HCT116 (cell line): ENCODE results near the gene RBM8A. TPM values are rescaled to one million over a fixed set of nuclear protein-coding genes. Genes with fewer than 3 reads are reported as not detected.

Source experiments
- ATAC-seq: fragments of 200-7000 bp; cut with Tn5 transposase; 2 replicates; pipeline ENCODE4 v1.9.1; 2020; ENCODE audit warnings: mild to moderate bottlenecking, moderate library complexity
- BruUV-seq: library from RNA; stranded (reverse); fragments of 400-500 nt; replicated peaks from 2 replicates; lab custom pipeline; 2021; lab: Mats Ljungman, UMichigan
- CTCF ChIA-PET: fragments of 300-600 bp; sonication (Branson Sonifier 250); formaldehyde crosslinking; loops from one replicate; lab custom pipeline; 2021; ENCODE audit warnings: antibody characterized with exemption; lab: Charles Lee
- POLR2A ChIA-PET: fragments of 300-600, 350-600 bp; sonication (Branson Sonifier 250); formaldehyde crosslinking; loops from one replicate; lab custom pipeline; 2021; ENCODE audit warnings: antibody characterized with exemption; lab: Charles Lee
- RAD21 ChIA-PET, 2 experiments: fragments of 300-600 bp; sonication (Branson Sonifier 250); formaldehyde crosslinking; loops; one replicate each; lab custom pipeline; 2023; ENCODE audit warnings: low total read pairs in 2 of 2; ENCODE audit not compliant: uncharacterized antibody in 2 of 2, unreplicated experiment in 2 of 2, low non-redundant PET in 1 of 2; lab: Charles Lee
- DNase-seq: peaks from one replicate; pipeline ENCODE4 v3.0.0-alpha.2; 2010; ENCODE audit warnings: low read depth, low spot score
- H2AFZ ChIP-seq: fragments of 200-600 bp; shearing (Covaris generic), sonication (generic); 2 replicates; pipeline ENCODE4 v1.6.1; 2017; ENCODE audit warnings: low read depth, mixed run types, mixed read lengths, antibody characterized with exemption, low read length; ENCODE audit not compliant: poor library complexity, severe bottlenecking
- H3K27ac ChIP-seq: 2 replicates; pipeline ENCODE4 v1.5.1; 2012; ENCODE audit warnings: low read depth, low read length
- H3K27me3 ChIP-seq: fragments of 200-600 bp; sonication (generic); 2 replicates; pipeline ENCODE4 v1.6.1; 2016; ENCODE audit warnings: mixed run types, low read length, mixed read lengths; ENCODE audit not compliant: insufficient read depth
- H3K36me3 ChIP-seq, 2 experiments: fragments of 200-500 bp in 1 of 2; fragments of 200-600 bp in 1 of 2; sonication (Bioruptor generic) in 1 of 2; sonication (generic) in 1 of 2; 2 replicates each; pipeline versions ENCODE4 v1.5.1 to v1.6.1; 2014 to 2016; ENCODE audit warnings: low read length in 2 of 2, inconsistent platforms in 1 of 2, mixed read lengths in 1 of 2, mixed run types in 1 of 2; ENCODE audit not compliant: insufficient read depth in 2 of 2, control insufficient read depth in 1 of 2
- H3K4me1 ChIP-seq, 2 experiments: fragments of 200-600 bp in 1 of 2; sonication (generic) in 1 of 2; 2 replicates each; pipeline versions ENCODE4 v1.5.1 to v1.6.1; 2012 to 2017; ENCODE audit warnings: low read length in 2 of 2, inconsistent platforms in 1 of 2, mild to moderate bottlenecking in 1 of 2, mixed read lengths in 1 of 2, mixed run types in 1 of 2, moderate library complexity in 1 of 2; ENCODE audit not compliant: insufficient read depth in 2 of 2, control insufficient read depth in 1 of 2
- H3K4me2 ChIP-seq: fragments of 200-600 bp; sonication (generic); 2 replicates; pipeline ENCODE4 v1.6.1; 2017; ENCODE audit warnings: mixed run types, low read length, mixed read lengths
- H3K4me3 ChIP-seq, 2 experiments: fragments of 200-600 bp in 1 of 2; sonication (generic) in 1 of 2; replicated peaks in 1 of 2; 2 replicates each; pipeline ENCODE4 v1.5.1; 2011 to 2016; ENCODE audit warnings: low read length in 2 of 2, control low read depth in 1 of 2, low read depth in 1 of 2, mild to moderate bottlenecking in 1 of 2, mixed read lengths in 1 of 2, mixed run types in 1 of 2
- H3K79me2 ChIP-seq: fragments of 200-600 bp; sonication (generic); 2 replicates; pipeline ENCODE4 v1.6.1; 2017; ENCODE audit warnings: mild to moderate bottlenecking, mixed run types, low read length, moderate library complexity, mixed read lengths; ENCODE audit not compliant: insufficient read depth
- H3K9ac ChIP-seq: fragments of 200-600 bp; sonication (generic); 2 replicates; pipeline ENCODE4 v1.6.1; 2016; ENCODE audit warnings: low read length, mixed read lengths
- H3K9me2 ChIP-seq: fragments of 200-600 bp; sonication (generic), shearing (Covaris generic); 2 replicates; pipeline ENCODE4 v1.6.1; 2017; ENCODE audit warnings: mixed run types, mild to moderate bottlenecking, moderate library complexity; ENCODE audit not compliant: insufficient read depth
- H3K9me3 ChIP-seq, 2 experiments: fragments of 200-500 bp in 1 of 2; fragments of 200-600 bp in 1 of 2; sonication (Bioruptor generic) in 1 of 2; sonication (generic) in 1 of 2; 2 replicates each; pipeline ENCODE4 v1.6.1; 2014 to 2017; ENCODE audit warnings: low read length in 2 of 2, mixed read lengths in 2 of 2, inconsistent platforms in 1 of 2, low read depth in 1 of 2, mild to moderate bottlenecking in 1 of 2, mixed run types in 1 of 2, moderate library complexity in 1 of 2; ENCODE audit not compliant: control insufficient read depth in 1 of 2, insufficient read depth in 1 of 2
- H4K20me1 ChIP-seq: fragments of 200-600 bp; sonication (generic), shearing (Covaris generic); 2 replicates; pipeline ENCODE4 v1.6.1; 2017; ENCODE audit warnings: mixed run types, mild to moderate bottlenecking, moderate library complexity; ENCODE audit not compliant: insufficient read depth
- ATF3 ChIP-seq: IDR thresholded peaks from 2 replicates; pipeline ENCODE4 v1.6.1; 2012
- CEBPB ChIP-seq: IDR thresholded peaks from 2 replicates; pipeline ENCODE4 v1.6.1; 2012; ENCODE audit warnings: low read depth
- FOSL1 ChIP-seq: IDR thresholded peaks from 2 replicates; pipeline ENCODE4 v1.6.1; 2012; ENCODE audit warnings: low read depth
- JUND ChIP-seq: IDR thresholded peaks from 2 replicates; pipeline ENCODE4 v1.6.1; 2012
- POLR2AphosphoS5 ChIP-seq: IDR thresholded peaks from 2 replicates; pipeline ENCODE4 v1.6.1; 2011; ENCODE audit warnings: mild to moderate bottlenecking, low read depth, low read length, moderate library complexity
- ZFX ChIP-seq: fragments of 450-650 bp; IDR thresholded peaks from 2 replicates; pipeline ENCODE4 v1.6.1; 2017
- intact Hi-C: fragments of 100-400 bp; cut with micrococcal nuclease; formaldehyde crosslinking; loops from 2 replicates; pipeline ENCODE4 v1.10.0; 2022
- total RNA-seq: library from RNA; stranded (reverse); gene quantifications from one replicate; pipeline ENCODE4 v1.2.1, GENCODE V29; 2021; ENCODE audit not compliant: unreplicated experiment

The RBM8A gene
- total RNA-seq, 1 experiment from 2014 or later: 195 TPM

DNA sequence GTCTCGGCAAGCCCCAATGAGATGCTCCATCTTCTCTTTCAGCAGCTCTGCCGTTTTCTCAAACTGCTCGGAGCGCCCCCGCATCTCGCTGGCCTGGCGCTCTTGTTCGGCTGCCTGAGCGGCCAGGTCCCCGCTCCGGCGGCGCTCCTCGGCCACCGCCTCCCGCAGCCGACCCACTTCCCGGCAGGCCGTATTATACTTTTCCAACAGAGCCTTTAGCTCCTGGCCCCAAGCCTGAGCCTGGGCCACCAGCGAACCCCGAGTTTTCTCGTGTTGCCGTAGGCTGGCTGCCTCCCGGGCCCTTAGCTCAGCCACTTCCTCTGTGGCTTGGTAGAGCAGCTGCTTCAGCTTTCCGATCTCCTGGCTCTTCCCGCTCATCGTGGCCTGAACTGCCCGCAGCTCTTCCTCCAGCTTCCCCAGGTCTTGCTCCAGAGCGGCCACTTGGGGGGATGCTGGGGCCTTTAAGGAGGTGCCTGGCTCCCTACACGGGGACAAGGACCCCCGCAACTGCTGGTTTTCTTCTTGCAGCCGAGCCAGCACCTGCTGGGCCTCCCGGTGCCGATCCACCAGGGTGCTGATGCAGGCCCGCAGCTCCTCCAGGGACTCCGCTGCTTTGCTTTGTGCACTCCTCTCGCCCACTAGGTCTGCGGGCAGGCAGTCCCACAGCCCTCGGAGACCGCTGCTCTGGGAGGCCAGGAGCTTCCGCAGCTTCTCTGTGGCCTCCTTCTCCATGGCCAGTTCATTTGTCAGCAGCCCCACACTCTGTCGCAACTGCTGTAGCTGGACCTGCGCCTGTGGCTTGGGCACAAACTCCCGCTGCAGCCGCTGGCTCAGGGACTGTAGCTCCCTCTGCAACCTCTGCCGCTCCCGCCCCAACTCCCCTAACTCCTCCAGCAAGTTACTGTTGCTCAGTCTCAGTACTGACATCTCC is 55.0 kb downstream of the RBM8A start:
- DNase-seq (no peak), ATAC-seq (no peak)
- intact Hi-C loops: no loop called here
- Histone ChIP-seq H3K36me3 (no peaks in the 10 kb centered on the region), H3K4me2 (no peak overlapping the region), H2AFZ (no peak overlapping the region), H3K4me3 (no peak overlapping the region), H3K9me3 (no peaks in the 10 kb centered on the region), H3K9me2 (no peaks in the 10 kb centered on the region)
- POLR2A ChIA-PET: no interaction called here
- no TSS peak for BruUV-seq
- RAD21 ChIA-PET: interaction anchor here in 1 of 2 experiments (0.5 kb wide), 1 partner anchor 41 kb away, joined by 3 read pairs; no protein-coding TSS in a partner anchor
- no peak for TF ChIP-seq POLR2AphosphoS5
- TF ChIP-seq ATF3: no peak
- no peak for TF ChIP-seq JUND
- TF ChIP-seq CEBPB: no peak
- TF ChIP-seq ZFX: no peak
- TF ChIP-seq FOSL1: no peak
- TF ChIP-seq, all 23 proteins: peak for 0
- CTCF ChIA-PET: no interaction called here
- Histone ChIP-seq H3K9ac (no peak overlapping the region), H4K20me1 (no peaks in the 10 kb centered on the region), H3K79me2 (no peaks in the 10 kb centered on the region), H3K4me1 (no peaks in the 10 kb centered on the region), H3K27me3 (no peaks in the 10 kb centered on the region), H3K27ac (no peak overlapping the region)

Other genes starting within 250 kb of the RBM8A start
- 0.27 TPM for gene PDZK1, start 220.1 kb downstream of the RBM8A start, total RNA-seq
- not detected for gene CD160, start 208.0 kb downstream of the RBM8A start, total RNA-seq
- gene RNF115, start 103.4 kb downstream of the RBM8A start, total RNA-seq: 9.5 TPM
- gene POLR3C, start 103.3 kb downstream of the RBM8A start, total RNA-seq: 25.4 TPM
- 1.8 TPM for gene NUDT17, start 81.9 kb downstream of the RBM8A start, total RNA-seq
- gene PIAS3, start 68.4 kb downstream of the RBM8A start, total RNA-seq: 31.2 TPM
- not detected for gene ANKRD35, start 41.6 kb downstream of the RBM8A start, total RNA-seq
- 0.86 TPM for gene ITGA10, start 17.4 kb downstream of the RBM8A start, total RNA-seq
- 20.9 TPM for gene PEX11B, start 8.8 kb downstream of the RBM8A start, total RNA-seq
- 12.4 TPM for gene LIX1L, start 30.5 kb upstream of the RBM8A start, total RNA-seq
- gene ANKRD34A, start 37.1 kb upstream of the RBM8A start, total RNA-seq: 1.1 TPM
- gene POLR3GL, start 37.2 kb upstream of the RBM8A start, total RNA-seq: 17.9 TPM
- 2.5 TPM for gene TXNIP, start 69.1 kb upstream of the RBM8A start, total RNA-seq
- gene HJV, start 94.3 kb upstream of the RBM8A start, total RNA-seq: not detected
- 1.7 TPM for gene NBPF10, start 217.3 kb upstream of the RBM8A start, total RNA-seq